ENCODE results near the gene MYO18A.

DNA sequence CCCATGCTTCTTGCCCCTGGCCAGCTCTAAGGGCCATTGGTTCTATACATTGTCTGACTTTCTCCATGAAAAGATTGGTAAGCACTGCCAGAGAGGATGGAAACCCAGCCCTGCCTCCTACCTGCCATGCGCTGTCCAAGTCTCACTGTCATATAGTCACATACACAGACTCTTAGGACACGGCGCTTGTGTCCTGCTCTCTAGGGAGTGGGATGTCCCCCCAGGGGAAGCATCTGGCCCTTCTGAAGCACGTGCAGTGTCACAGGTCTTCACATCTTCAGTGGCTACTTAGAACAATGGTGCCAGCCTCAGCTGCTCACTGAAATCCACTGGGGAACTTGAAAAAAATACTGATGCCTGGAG is 38.7 kb downstream of the MYO18A start:
- TF ChIP-seq, protein P1, sequence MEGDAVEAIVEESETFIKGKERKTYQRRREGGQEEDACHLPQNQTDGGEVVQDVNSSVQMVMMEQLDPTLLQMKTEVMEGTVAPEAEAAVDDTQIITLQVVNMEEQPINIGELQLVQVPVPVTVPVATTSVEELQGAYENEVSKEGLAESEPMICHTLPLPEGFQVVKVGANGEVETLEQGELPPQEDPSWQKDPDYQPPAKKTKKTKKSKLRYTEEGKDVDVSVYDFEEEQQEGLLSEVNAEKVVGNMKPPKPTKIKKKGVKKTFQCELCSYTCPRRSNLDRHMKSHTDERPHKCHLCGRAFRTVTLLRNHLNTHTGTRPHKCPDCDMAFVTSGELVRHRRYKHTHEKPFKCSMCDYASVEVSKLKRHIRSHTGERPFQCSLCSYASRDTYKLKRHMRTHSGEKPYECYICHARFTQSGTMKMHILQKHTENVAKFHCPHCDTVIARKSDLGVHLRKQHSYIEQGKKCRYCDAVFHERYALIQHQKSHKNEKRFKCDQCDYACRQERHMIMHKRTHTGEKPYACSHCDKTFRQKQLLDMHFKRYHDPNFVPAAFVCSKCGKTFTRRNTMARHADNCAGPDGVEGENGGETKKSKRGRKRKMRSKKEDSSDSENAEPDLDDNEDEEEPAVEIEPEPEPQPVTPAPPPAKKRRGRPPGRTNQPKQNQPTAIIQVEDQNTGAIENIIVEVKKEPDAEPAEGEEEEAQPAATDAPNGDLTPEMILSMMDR (IDR thresholded peaks at IDR 0.05; ENCODE audit: poor library complexity): no peak
- TF ChIP-seq EZH2 (IDR thresholded peaks at IDR 0.05; ENCODE audit: borderline replicate concordance): no peak
- TF ChIP-seq EZH2phosphoT487 (IDR thresholded peaks at IDR 0.05; ENCODE audit: low read depth, severe bottlenecking, unreplicated experiment): no peak
